HEK293 (cell line): ENCODE data around the gene SCYGR8.

Experiments used
- CTCF ChIA-PET: fragments of 350-600 bp; formaldehyde crosslinking; extraction: SDS; loops from one replicate; lab custom pipeline; 2021; ENCODE audit warnings: antibody characterized with exemption; lab: Yijun Ruan, JAX
- POLR2A ChIA-PET: fragments of 300-600 bp; formaldehyde crosslinking; extraction: SDS; loops from one replicate; lab custom pipeline; 2020; ENCODE audit warnings: antibody characterized with exemption, inconsistent platforms; lab: Yijun Ruan, JAX
- H3K27ac ChIP-seq: fragments of 200-500 bp; sonication (Bioruptor generic); 2 replicates; pipeline ENCODE4 v1.5.1; 2014; ENCODE audit warnings: low read depth, low read length, control low read depth, inconsistent platforms; ENCODE audit errors: extremely low read depth
- H3K36me3 ChIP-seq, 2 experiments: fragments of 200-500 bp in 1 of 2; sonication (Bioruptor generic) in 1 of 2; 1 replicate in 1 of 2; 2 replicates in 1 of 2; pipeline ENCODE4 v1.5.1; 2014 to 2017; ENCODE audit warnings: inconsistent platforms in 2 of 2, low read length in 2 of 2; ENCODE audit not compliant: control insufficient read depth in 2 of 2, insufficient read depth in 1 of 2
- H3K4me1 ChIP-seq: fragments of 200-500 bp; sonication (Bioruptor generic); 2 replicates; pipeline ENCODE4 v1.5.1; 2014; ENCODE audit warnings: mild to moderate bottlenecking, low read length, inconsistent platforms; ENCODE audit not compliant: control insufficient read depth, insufficient read depth
- H3K4me3 ChIP-seq: 2 replicates; pipeline ENCODE4 v1.5.1; 2011; ENCODE audit warnings: low read depth, mild to moderate bottlenecking, control low read depth, low read length, moderate library complexity
- H3K9me3 ChIP-seq: fragments of 200-500 bp; sonication (Bioruptor generic); 2 replicates; pipeline ENCODE4 v1.5.1; 2014; ENCODE audit warnings: low read depth, low read length, inconsistent platforms; ENCODE audit not compliant: control insufficient read depth, insufficient read depth
- BCL11B ChIP-seq: fragments of 450-650 bp; formaldehyde crosslinking; IDR thresholded peaks from 2 replicates; pipeline ENCODE4 v1.5.1; 2016; ENCODE audit warnings: low read depth, missing biosample characterization, missing genetic modification characterization
- GLI2 ChIP-seq: fragments of 450-650 bp; formaldehyde crosslinking; IDR thresholded peaks from 2 replicates; pipeline ENCODE4; 2017; ENCODE audit warnings: missing biosample characterization, missing genetic modification characterization, low read depth, borderline replicate concordance
- GLI4 ChIP-seq: fragments of 450-650 bp; formaldehyde crosslinking; IDR thresholded peaks from 2 replicates; pipeline ENCODE4 v1.5.1; 2016; ENCODE audit warnings: missing biosample characterization, missing genetic modification characterization
- MEIS1 ChIP-seq: sonication (generic); formaldehyde crosslinking; IDR thresholded peaks from 2 replicates; pipeline ENCODE4 v1.8.1; 2022; ENCODE audit warnings: missing genetic modification reagents, mild to moderate bottlenecking, borderline replicate concordance
- MYNN ChIP-seq: fragments of 450-650 bp; formaldehyde crosslinking; IDR thresholded peaks from 2 replicates; pipeline ENCODE4 v1.5.1; 2016; ENCODE audit warnings: missing biosample characterization, missing genetic modification characterization, borderline replicate concordance
- PRDM1 ChIP-seq: fragments of 450-650 bp; formaldehyde crosslinking; IDR thresholded peaks from 2 replicates; pipeline ENCODE4; 2016; ENCODE audit warnings: missing biosample characterization, missing genetic modification characterization
- SALL2 ChIP-seq: fragments of 450-650 bp; formaldehyde crosslinking; IDR thresholded peaks from 2 replicates; pipeline ENCODE4 v1.5.0; 2017; ENCODE audit warnings: missing biosample characterization, mild to moderate bottlenecking, missing genetic modification characterization, borderline replicate concordance
- SCRT1 ChIP-seq: fragments of 450-650 bp; formaldehyde crosslinking; IDR thresholded peaks from 2 replicates; pipeline ENCODE4 v1.5.1; 2016; ENCODE audit warnings: missing biosample characterization, missing genetic modification characterization, borderline replicate concordance
- ZNF112 ChIP-seq: fragments of 450-650 bp; formaldehyde crosslinking; IDR thresholded peaks from 2 replicates; pipeline ENCODE4 v1.5.0; 2017; ENCODE audit warnings: missing biosample characterization, missing genetic modification characterization
- ZNF266 ChIP-seq: fragments of 450-650 bp; formaldehyde crosslinking; IDR thresholded peaks from 2 replicates; pipeline ENCODE4 v1.5.1; 2016; ENCODE audit warnings: missing biosample characterization, missing genetic modification characterization, low read depth
- ZNF48 ChIP-seq: fragments of 450-650 bp; formaldehyde crosslinking; IDR thresholded peaks from 2 replicates; pipeline ENCODE4 v1.5.1; 2016; ENCODE audit warnings: missing biosample characterization, missing genetic modification characterization
- ZNF529 ChIP-seq: fragments of 450-650 bp; formaldehyde crosslinking; IDR thresholded peaks from 2 replicates; pipeline ENCODE4 v1.5.1; 2017; ENCODE audit warnings: missing genetic modification characterization, missing biosample characterization; ENCODE audit not compliant: insufficient replicate concordance
- ZNF549 ChIP-seq: fragments of 450-650 bp; IDR thresholded peaks from 2 replicates; pipeline ENCODE4 v1.5.1; 2018; ENCODE audit warnings: missing biosample characterization, missing genetic modification characterization, mild to moderate bottlenecking, inconsistent platforms, moderate library complexity
- ZNF571 ChIP-seq: fragments of 450-650 bp; formaldehyde crosslinking; IDR thresholded peaks from 2 replicates; pipeline ENCODE4 v1.5.0; 2017; ENCODE audit warnings: missing biosample characterization, missing genetic modification characterization
- ZNF785 ChIP-seq: fragments of 450-650 bp; formaldehyde crosslinking; IDR thresholded peaks from 2 replicates; pipeline ENCODE4 v1.5.1; 2016; ENCODE audit warnings: missing biosample characterization, missing genetic modification characterization
- ZXDB ChIP-seq: fragments of 450-650 bp; formaldehyde crosslinking; IDR thresholded peaks from 2 replicates; pipeline ENCODE4 v1.5.1; 2016; ENCODE audit warnings: missing biosample characterization, missing genetic modification characterization
- TF ChIP-seq, protein P1 (sequence below): fragments of 450-650 bp; formaldehyde crosslinking; optimal IDR thresholded peaks from 2 replicates; pipeline ENCODE3; 2016; ENCODE audit warnings: missing biosample characterization, mild to moderate bottlenecking, missing genetic modification characterization
- TF ChIP-seq, protein P2 (sequence below): fragments of 450-650 bp; formaldehyde crosslinking; IDR thresholded peaks from 2 replicates; pipeline ENCODE4 v1.5.1; 2016; ENCODE audit warnings: missing biosample characterization, missing genetic modification characterization, borderline replicate concordance

Gene SCYGR8

DNA sequence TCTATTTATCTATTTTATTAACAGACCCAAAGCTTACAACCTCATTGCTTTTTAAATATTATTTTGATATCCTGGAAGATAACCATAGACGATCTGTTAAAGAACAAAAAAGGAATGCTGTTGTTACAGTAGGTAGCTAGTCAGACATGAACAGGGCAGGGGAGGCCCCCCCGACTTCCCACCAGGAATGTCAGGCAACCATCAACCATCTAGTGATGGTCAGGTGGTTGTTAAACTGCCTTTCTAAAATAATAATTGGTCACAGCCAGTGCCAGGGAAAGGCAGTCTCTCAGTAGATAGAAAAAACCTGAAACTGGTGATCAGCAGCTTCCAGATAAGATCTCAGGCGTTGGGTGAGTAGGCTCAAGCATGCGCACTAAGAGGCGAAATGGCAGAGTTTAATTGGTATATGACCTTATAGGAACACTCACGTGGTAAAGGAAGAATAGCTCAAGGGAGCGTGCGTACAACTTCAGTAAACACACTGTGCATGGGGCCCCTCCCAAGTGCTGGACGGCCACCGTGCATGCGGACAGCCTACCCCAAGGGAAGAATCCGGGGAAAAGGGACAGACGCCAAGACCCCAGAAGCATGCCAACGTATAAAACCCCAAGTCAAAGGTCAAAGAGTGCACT is 35.4 kb downstream of the SCYGR8 start:
- no peaks in the 10 kb centered on the region for H3K9me3 ChIP-seq
- TF ChIP-seq PRDM1 (no peak), ZXDB (tag by site-specific recombination) (no peak), ZNF529 (tag by site-specific recombination) (no peak), MYNN (tag by site-specific recombination) (no peak), MEIS1 (CRISPR knock-in tag) (no peak), GLI2 (tag by site-specific recombination) (no peak), ZNF549 (tag by site-specific recombination) (no peak)
- TF ChIP-seq, all 188 proteins: peak for 0
- Histone ChIP-seq H3K4me3 (no peak overlapping the region), H3K36me3 (no peaks in the 10 kb centered on the region), H3K27ac (no peak overlapping the region), H3K4me1 (no peaks in the 10 kb centered on the region)
- ChIA-PET POLR2A (no interaction called here), CTCF (interaction anchor here (0.5 to 1.3 kb wide), 5 partner anchors 15 to 668 kb away, joined by 3 to 4 read pairs (median 3); no protein-coding TSS in a partner anchor)

DNA sequence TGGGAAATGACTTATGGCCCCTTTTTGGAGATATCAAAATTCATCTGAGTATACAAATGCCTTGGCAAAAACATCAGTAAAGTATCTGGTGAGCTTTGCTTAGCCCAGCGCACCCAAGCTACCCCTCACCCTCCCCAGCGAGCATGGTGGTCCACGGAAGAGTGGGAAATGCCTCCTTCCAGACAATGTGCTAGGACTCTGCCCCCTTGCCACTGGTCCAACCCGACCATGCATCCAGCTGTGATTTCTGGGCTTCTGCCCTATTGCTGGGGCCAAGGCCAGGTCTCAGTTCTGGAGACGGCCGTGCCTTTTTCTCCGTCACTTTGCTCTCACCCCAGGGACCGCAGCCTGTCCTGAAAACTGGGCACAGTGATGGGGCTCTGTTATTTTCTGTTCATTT is 36.1 kb downstream of the SCYGR8 start:
- CTCF ChIA-PET: interaction anchor here (0.5 to 1.3 kb wide), 4 partner anchors 16 to 669 kb away, joined by 3 to 4 read pairs (median 3); no protein-coding TSS in a partner anchor
- no peak for TF ChIP-seq SCRT1 (tag by site-specific recombination)
- TF ChIP-seq, protein P1, sequence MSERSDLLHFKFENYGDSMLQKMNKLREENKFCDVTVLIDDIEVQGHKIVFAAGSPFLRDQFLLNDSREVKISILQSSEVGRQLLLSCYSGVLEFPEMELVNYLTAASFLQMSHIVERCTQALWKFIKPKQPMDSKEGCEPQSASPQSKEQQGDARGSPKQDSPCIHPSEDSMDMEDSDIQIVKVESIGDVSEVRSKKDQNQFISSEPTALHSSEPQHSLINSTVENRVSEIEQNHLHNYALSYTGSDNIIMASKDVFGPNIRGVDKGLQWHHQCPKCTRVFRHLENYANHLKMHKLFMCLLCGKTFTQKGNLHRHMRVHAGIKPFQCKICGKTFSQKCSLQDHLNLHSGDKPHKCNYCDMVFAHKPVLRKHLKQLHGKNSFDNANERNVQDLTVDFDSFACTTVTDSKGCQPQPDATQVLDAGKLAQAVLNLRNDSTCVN: no peak
- no peak for TF ChIP-seq ZNF112 (tag by site-specific recombination)
- H3K36me3 ChIP-seq: no peaks in the 10 kb centered on the region
- H3K4me3 ChIP-seq: no peak overlapping the region
- no peaks in the 10 kb centered on the region for H3K9me3 ChIP-seq
- H3K27ac ChIP-seq: no peak overlapping the region
- H3K4me1 ChIP-seq: no peaks in the 10 kb centered on the region
- POLR2A ChIA-PET: no interaction called here

DNA sequence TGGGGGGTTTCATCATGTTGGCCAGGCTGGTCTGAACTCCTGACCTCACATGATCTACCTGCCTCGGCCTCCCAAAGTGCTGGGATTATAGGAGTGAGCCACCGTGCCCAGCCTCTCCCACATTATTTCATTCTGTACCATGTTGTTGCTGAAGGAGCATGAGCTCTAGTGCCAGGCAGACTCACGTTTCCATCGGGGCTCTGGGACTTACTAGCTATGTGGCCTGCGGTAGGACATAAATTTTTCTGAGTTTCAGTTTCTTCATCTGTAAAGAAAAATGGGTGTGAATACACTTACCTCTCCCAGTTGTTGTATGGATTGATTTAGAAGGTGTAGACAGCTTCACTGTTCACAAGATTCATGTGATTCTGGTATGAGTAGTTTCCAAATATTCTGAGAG is 37.1 kb downstream of the SCYGR8 start:
- no peak overlapping the region for H3K27ac ChIP-seq
- H3K9me3 ChIP-seq: no peaks in the 10 kb centered on the region
- H3K4me3 ChIP-seq: no peak overlapping the region
- TF ChIP-seq ZNF266 (tag by site-specific recombination): no peak
- TF ChIP-seq ZNF785 (tag by site-specific recombination): no peak
- no peak for TF ChIP-seq ZNF48
- CTCF ChIA-PET: interaction anchor here (0.6 to 0.7 kb wide), 4 partner anchors 30 to 297 kb away, joined by 3 to 4 read pairs (median 3); no protein-coding TSS in a partner anchor
- POLR2A ChIA-PET: interaction anchor here (0.5 kb wide), 1 partner anchor 68 kb away, joined by 5 read pairs; no protein-coding TSS in a partner anchor
- no peaks in the 10 kb centered on the region for H3K4me1 ChIP-seq
- H3K36me3 ChIP-seq: no peaks in the 10 kb centered on the region

DNA sequence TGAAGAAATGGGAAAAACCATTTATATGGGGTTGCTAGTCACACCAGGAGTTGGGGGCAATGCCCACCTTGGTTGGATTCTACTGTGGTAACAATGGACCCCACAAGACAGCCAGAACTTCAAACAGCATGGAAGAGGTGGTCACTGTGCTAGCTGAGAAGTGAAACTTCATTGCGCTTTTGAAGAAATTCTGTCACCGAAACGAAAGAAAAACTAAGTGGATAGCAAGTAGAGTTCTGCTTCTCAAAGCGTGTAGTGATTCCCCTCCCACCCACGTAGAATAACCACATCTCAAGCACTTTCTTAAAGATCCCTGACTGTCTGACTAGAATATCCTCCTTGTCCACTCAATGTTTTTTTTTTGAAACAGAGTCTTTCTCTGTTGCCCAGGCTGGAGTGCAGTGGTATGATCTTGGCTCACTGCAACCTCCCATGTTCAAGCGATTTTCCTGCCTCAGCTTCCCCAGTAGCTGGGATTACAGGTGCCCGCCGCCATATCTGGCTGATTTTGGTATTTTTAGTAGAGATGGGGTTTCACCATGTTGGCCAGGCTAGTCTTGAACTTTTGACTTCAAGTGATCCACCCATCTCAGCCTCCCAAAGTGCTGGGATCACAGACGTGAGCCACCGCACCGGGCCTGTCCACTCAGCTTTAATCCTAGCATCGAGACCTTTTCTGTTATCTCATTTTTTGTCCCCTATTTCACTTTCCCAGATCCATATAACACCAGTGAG is 37.9 kb downstream of the SCYGR8 start:
- Histone ChIP-seq H3K9me3 (no peaks in the 10 kb centered on the region), H3K36me3 (no peaks in the 10 kb centered on the region), H3K27ac (no peak overlapping the region), H3K4me1 (no peaks in the 10 kb centered on the region), H3K4me3 (no peak overlapping the region)
- POLR2A ChIA-PET: interaction anchor here (0.5 kb wide), 1 partner anchor 69 kb away, joined by 5 read pairs; no protein-coding TSS in a partner anchor
- CTCF ChIA-PET: interaction anchor here (0.5 to 0.8 kb wide), 5 partner anchors 29 to 383 kb away, joined by 3 to 5 read pairs (median 3); no protein-coding TSS in a partner anchor
- TF ChIP-seq SALL2 (tag by site-specific recombination) (no peak), BCL11B (tag by site-specific recombination) (no peak), ZNF571 (tag by site-specific recombination) (no peak), GLI4 (tag by site-specific recombination) (no peak)
- TF ChIP-seq, protein P2, sequence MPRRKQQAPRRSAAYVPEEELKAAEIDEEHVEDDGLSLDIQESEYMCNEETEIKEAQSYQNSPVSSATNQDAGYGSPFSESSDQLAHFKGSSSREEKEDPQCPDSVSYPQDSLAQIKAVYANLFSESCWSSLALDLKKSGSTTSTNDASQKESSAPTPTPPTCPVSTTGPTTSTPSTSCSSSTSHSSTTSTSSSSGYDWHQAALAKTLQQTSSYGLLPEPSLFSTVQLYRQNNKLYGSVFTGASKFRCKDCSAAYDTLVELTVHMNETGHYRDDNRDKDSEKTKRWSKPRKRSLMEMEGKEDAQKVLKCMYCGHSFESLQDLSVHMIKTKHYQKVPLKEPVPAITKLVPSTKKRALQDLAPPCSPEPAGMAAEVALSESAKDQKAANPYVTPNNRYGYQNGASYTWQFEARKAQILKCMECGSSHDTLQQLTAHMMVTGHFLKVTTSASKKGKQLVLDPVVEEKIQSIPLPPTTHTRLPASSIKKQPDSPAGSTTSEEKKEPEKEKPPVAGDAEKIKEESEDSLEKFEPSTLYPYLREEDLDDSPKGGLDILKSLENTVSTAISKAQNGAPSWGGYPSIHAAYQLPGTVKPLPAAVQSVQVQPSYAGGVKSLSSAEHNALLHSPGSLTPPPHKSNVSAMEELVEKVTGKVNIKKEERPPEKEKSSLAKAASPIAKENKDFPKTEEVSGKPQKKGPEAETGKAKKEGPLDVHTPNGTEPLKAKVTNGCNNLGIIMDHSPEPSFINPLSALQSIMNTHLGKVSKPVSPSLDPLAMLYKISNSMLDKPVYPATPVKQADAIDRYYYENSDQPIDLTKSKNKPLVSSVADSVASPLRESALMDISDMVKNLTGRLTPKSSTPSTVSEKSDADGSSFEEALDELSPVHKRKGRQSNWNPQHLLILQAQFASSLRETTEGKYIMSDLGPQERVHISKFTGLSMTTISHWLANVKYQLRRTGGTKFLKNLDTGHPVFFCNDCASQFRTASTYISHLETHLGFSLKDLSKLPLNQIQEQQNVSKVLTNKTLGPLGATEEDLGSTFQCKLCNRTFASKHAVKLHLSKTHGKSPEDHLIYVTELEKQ (tag by site-specific recombination): no peak
